ENCODE data around the gene CST7.
"Not testable (repeated sequence)": the region's sequence is repeated elsewhere in the genome, so short reads cannot be mapped to it uniquely, and the experiment has no call there.

The CST7 gene

GRCh38 chr20:24987873-24988835 is 39.1 kb downstream of the CST7 start:
- no peak for DNase-seq

GRCh38 chr20:24989162-24989561 is 40.1 kb downstream of the CST7 start:
- DNase-seq: no peak

GRCh38 chr20:24990810-24991252 is 41.8 kb downstream of the CST7 start:
- no peak for DNase-seq

GRCh38 chr20:24991897-24992486 is 42.9 kb downstream of the CST7 start:
- DNase-seq: peak; percentile 27

GRCh38 chr20:24992487-24993205 is 43.6 kb downstream of the CST7 start, which contains the start of gene APMAP:
Gene APMAP (minus strand): TSS chr20:24992751. CDS start chr20:24992688, 63 bp downstream.
- DNase-seq: peak; percentile 99

- DNase-seq: peak; percentile 15
Measured at GRCh38 chr20:24993337-24994185, 44.5 kb downstream of the CST7 start.

GRCh38 chr20:24994186-24994465 is 45.1 kb downstream of the CST7 start:
- DNase-seq: no peak

GRCh38 chr20:24994470-24995368 is 45.6 kb downstream of the CST7 start:
- peak; percentile 81 for DNase-seq

- DNase-seq: no peak
Measured at GRCh38 chr20:24995741-24996448, 46.8 kb downstream of the CST7 start.

- DNase-seq: no peak
Measured at GRCh38 chr20:24996449-24997377, 47.6 kb downstream of the CST7 start.

GRCh38 chr20:24998121-24998520 is 49.1 kb downstream of the CST7 start:
- DNase-seq: no peak

GRCh38 chr20:24998631-24999445 is 49.8 kb downstream of the CST7 start:
- no peak for DNase-seq

- no peak for DNase-seq
Measured at GRCh38 chr20:24999568-24999967, 50.5 kb downstream of the CST7 start.

GRCh38 chr20:25000268-25000801 is 51.3 kb downstream of the CST7 start:
- no peak for DNase-seq

GRCh38 chr20:25001323-25001722 is 52.3 kb downstream of the CST7 start:
- not testable (repeated sequence) for DNase-seq

GRCh38 chr20:25003002-25003401 is 53.9 kb downstream of the CST7 start:
- DNase-seq: no peak

GRCh38 chr20:25005220-25005619 is 56.2 kb downstream of the CST7 start:
- DNase-seq: no peak

- no peak for DNase-seq
Measured at GRCh38 chr20:25005661-25006060, 56.6 kb downstream of the CST7 start.
